Neural progenitor cell (in vitro differentiated cells): Measurements from ENCODE around the gene IGSF9.

Experiments used
- CTCF ChIP-seq: fragments of 200-600 bp; sonication (generic); IDR thresholded peaks from 2 replicates; pipeline ENCODE4 v1.5.1; 2017; ENCODE audit warnings: antibody characterized with exemption, mild to moderate bottlenecking
- EZH2 ChIP-seq: fragments of 200-600 bp; sonication (generic); IDR thresholded peaks from 2 replicates; pipeline ENCODE4 v1.6.1; 2017; ENCODE audit warnings: antibody characterized with exemption, mild to moderate bottlenecking, moderate library complexity
- EZH2phosphoT487 ChIP-seq: fragments of 200-600 bp; sonication (generic); IDR thresholded peaks from 2 replicates; pipeline ENCODE4 v1.6.1; 2017; ENCODE audit warnings: antibody characterized with exemption

GRCh38 chr1:159929155-159930051 lies 16.0 kb downstream of the IGSF9 start:
- TF ChIP-seq CTCF (no peak), EZH2 (no peak), EZH2phosphoT487 (no peak)
